Measurements from ENCODE around the gene SLC6A2. TPM values are rescaled to one million over a fixed set of nuclear protein-coding genes. Genes with fewer than 3 reads are reported as not detected.

SLC6A2 gene
- total RNA-seq, 2 donors from 2014 or later: not detected

- Histone ChIP-seq H3K4me3 (no peak overlapping the region), H3K36me3 (no peaks in the 10 kb centered on the region), H3K27ac (no peak overlapping the region), H3K4me1 (no peaks in the 10 kb centered on the region), H3K27me3 (no peaks in the 10 kb centered on the region), H3K9me3 (no peaks in the 10 kb centered on the region)
- DNase-seq (ENCODE audit: low spot score): no peak
- TF ChIP-seq CTCF (IDR thresholded peaks at IDR 0.05): no peak
Observed at GRCh38 chr16:55697867-55698266, 42.1 kb downstream of the SLC6A2 start.

GRCh38 chr16:55698331-55698730 is 42.5 kb downstream of the SLC6A2 start:
- TF ChIP-seq CTCF (IDR thresholded peaks at IDR 0.05): no peak
- Histone ChIP-seq H3K4me1 (no peaks in the 10 kb centered on the region), H3K36me3 (no peaks in the 10 kb centered on the region), H3K9me3 (no peaks in the 10 kb centered on the region), H3K4me3 (no peak overlapping the region), H3K27me3 (no peaks in the 10 kb centered on the region), H3K27ac (no peak overlapping the region)
- no peak for DNase-seq (ENCODE audit: low spot score)

GRCh38 chr16:55698946-55699345 is 43.2 kb downstream of the SLC6A2 start:
- Histone ChIP-seq H3K9me3 (no peaks in the 10 kb centered on the region), H3K4me1 (no peaks in the 10 kb centered on the region), H3K27me3 (no peaks in the 10 kb centered on the region), H3K27ac (no peak overlapping the region), H3K36me3 (no peaks in the 10 kb centered on the region), H3K4me3 (no peak overlapping the region)
- TF ChIP-seq CTCF (IDR thresholded peaks at IDR 0.05): no peak
- no peak for DNase-seq (ENCODE audit: low spot score)

- Histone ChIP-seq H3K4me3 (no peak overlapping the region), H3K4me1 (no peaks in the 10 kb centered on the region), H3K27ac (no peak overlapping the region), H3K27me3 (no peaks in the 10 kb centered on the region), H3K9me3 (no peaks in the 10 kb centered on the region), H3K36me3 (no peaks in the 10 kb centered on the region)
- TF ChIP-seq CTCF (IDR thresholded peaks at IDR 0.05): no peak
- no peak for DNase-seq (ENCODE audit: low spot score)
Observed at GRCh38 chr16:55699616-55700015, 43.8 kb downstream of the SLC6A2 start.

GRCh38 chr16:55700067-55700466 is 44.3 kb downstream of the SLC6A2 start:
- DNase-seq (ENCODE audit: low spot score): no peak
- H3K27ac ChIP-seq: no peak overlapping the region
- TF ChIP-seq CTCF (IDR thresholded peaks at IDR 0.05): no peak
- H3K36me3 ChIP-seq: no peaks in the 10 kb centered on the region
- no peak overlapping the region for H3K4me3 ChIP-seq
- no peaks in the 10 kb centered on the region for H3K4me1 ChIP-seq
- H3K27me3 ChIP-seq: no peaks in the 10 kb centered on the region
- H3K9me3 ChIP-seq: no peaks in the 10 kb centered on the region

- Histone ChIP-seq H3K4me1 (no peaks in the 10 kb centered on the region), H3K27ac (no peak overlapping the region), H3K27me3 (no peaks in the 10 kb centered on the region), H3K4me3 (no peak overlapping the region), H3K36me3 (no peaks in the 10 kb centered on the region), H3K9me3 (no peaks in the 10 kb centered on the region)
- no peak for DNase-seq (ENCODE audit: low spot score)
- TF ChIP-seq CTCF (IDR thresholded peaks at IDR 0.05): no peak
Observed at GRCh38 chr16:55700961-55701360, 45.2 kb downstream of the SLC6A2 start.

Data from right atrium auricular region (tissue), 2 donors.